GM12864 (cell line): ENCODE measurements around the gene LPO.
A peak's percentile ranks its signal among the peaks of the same experiment; 100 is the strongest.

Source experiments
- DNase-seq: peaks from one replicate; pipeline ENCODE4 v3.0.0-alpha.2; 2011; ENCODE audit warnings: low read depth
- H3K4me3 ChIP-seq: 2 replicates; pipeline ENCODE4 v1.5.1; 2011; ENCODE audit warnings: mild to moderate bottlenecking, low read depth, low read length, control low read depth
- CTCF ChIP-seq: IDR thresholded peaks from 2 replicates; pipeline ENCODE4 v1.5.1; 2011; ENCODE audit warnings: low read depth, mild to moderate bottlenecking, moderate library complexity, low read length, control low read depth, inconsistent platforms; ENCODE audit errors: missing control alignments

LPO gene

GRCh38 chr17:58252141-58252540, 13.8 kb downstream of the LPO start:
- no peak for DNase-seq
- TF ChIP-seq CTCF, result no peak
- no peak overlapping the region for H3K4me3 ChIP-seq

GRCh38 chr17:58253082-58253481, 14.7 kb downstream of the LPO start:
- no peak for TF ChIP-seq CTCF
- DNase-seq, result no peak
- H3K4me3 ChIP-seq, result no peak overlapping the region

GRCh38 chr17:58254803-58255202, 16.4 kb downstream of the LPO start:
- DNase-seq, result no peak

GRCh38 chr17:58262149-58262548, 23.8 kb downstream of the LPO start:
- no peak for TF ChIP-seq CTCF

More at GRCh38 chr17:58254803-58255202, 16.4 kb downstream of the LPO start:
- TF ChIP-seq CTCF, result peak; percentile 33
- H3K4me3 ChIP-seq, result no peak overlapping the region

GRCh38 chr17:58263773-58264172, 25.4 kb downstream of the LPO start:
- TF ChIP-seq CTCF, result no peak
- DNase-seq, result no peak
- H3K4me3 ChIP-seq, result no peak overlapping the region

More at GRCh38 chr17:58262149-58262548, 23.8 kb downstream of the LPO start:
- no peak for DNase-seq
- H3K4me3 ChIP-seq, result no peak overlapping the region

GRCh38 chr17:58264407-58265103, 26.2 kb downstream of the LPO start:
- no peak for DNase-seq
- H3K4me3 ChIP-seq, result no peak overlapping the region
- no peak for TF ChIP-seq CTCF

- no peak for TF ChIP-seq CTCF
- no peak for DNase-seq
Measured at GRCh38 chr17:58265271-58265670, 26.9 kb downstream of the LPO start.

More at GRCh38 chr17:58265271-58265670, 26.9 kb downstream of the LPO start:
- no peak overlapping the region for H3K4me3 ChIP-seq
